ENCODE data around the gene EMSY. TPM values are rescaled to one million over a fixed set of nuclear protein-coding genes. Genes with fewer than 3 reads are reported as not detected.

The EMSY gene
- total RNA-seq, 4 donors from 2014 or later, result 35.7 to 79.6 (median 43.8) TPM

DNA sequence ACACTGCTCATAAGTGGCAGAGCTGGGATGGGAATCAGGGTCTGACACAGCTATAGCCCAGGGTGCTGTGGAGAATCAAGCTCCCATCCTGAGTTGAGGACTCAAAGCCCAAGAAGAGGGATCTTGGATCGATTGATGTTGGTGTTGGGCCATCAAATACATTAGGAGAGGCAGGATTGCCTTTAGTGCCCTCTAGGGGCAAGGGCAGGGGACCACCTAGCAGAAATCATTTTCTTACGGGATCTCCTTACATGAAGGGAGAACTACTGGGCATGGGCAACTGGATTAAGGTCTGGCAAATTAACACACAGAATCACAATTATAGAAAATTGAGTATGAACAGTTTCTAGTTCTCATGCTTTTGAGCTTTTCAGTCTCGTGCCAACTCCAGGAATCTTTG is 24.9 kb upstream of the EMSY start:
- Histone ChIP-seq H3K27me3 (peaks cover 3% of the 10 kb centered on the region), H3K4me3 (no peak overlapping the region), H3K4me1 (no peaks in the 10 kb centered on the region), H3K36me3 (no peaks in the 10 kb centered on the region), H3K9me3 (no peaks in the 10 kb centered on the region), H3K27ac (no peak overlapping the region)
- in situ Hi-C loops (cut with MboI; ENCODE audit: low pct_ligation_motif_present in 1 of 4, low pct_unique_long_range_greater_than_20kb in 1 of 4, low sequenced_read_pairs in 3 of 4), result no loop called here
- DNase-seq, result no peak
- 66 to 92% methylated on average over 2 to 3 of the region's 3 CpGs for WGBS, 2 donors (ENCODE audit: low coverage in 1 of 2)
- no peak for TF ChIP-seq POLR2AphosphoS5 (IDR thresholded peaks at IDR 0.05)
- TF ChIP-seq, protein P1, sequence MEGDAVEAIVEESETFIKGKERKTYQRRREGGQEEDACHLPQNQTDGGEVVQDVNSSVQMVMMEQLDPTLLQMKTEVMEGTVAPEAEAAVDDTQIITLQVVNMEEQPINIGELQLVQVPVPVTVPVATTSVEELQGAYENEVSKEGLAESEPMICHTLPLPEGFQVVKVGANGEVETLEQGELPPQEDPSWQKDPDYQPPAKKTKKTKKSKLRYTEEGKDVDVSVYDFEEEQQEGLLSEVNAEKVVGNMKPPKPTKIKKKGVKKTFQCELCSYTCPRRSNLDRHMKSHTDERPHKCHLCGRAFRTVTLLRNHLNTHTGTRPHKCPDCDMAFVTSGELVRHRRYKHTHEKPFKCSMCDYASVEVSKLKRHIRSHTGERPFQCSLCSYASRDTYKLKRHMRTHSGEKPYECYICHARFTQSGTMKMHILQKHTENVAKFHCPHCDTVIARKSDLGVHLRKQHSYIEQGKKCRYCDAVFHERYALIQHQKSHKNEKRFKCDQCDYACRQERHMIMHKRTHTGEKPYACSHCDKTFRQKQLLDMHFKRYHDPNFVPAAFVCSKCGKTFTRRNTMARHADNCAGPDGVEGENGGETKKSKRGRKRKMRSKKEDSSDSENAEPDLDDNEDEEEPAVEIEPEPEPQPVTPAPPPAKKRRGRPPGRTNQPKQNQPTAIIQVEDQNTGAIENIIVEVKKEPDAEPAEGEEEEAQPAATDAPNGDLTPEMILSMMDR (IDR thresholded peaks at IDR 0.05), result peak in 2 of 5 experiments; percentile 8 to 25
- intact Hi-C loops (cut with DNase I; ENCODE audit: low total_unique reads), result no loop called here

DNA sequence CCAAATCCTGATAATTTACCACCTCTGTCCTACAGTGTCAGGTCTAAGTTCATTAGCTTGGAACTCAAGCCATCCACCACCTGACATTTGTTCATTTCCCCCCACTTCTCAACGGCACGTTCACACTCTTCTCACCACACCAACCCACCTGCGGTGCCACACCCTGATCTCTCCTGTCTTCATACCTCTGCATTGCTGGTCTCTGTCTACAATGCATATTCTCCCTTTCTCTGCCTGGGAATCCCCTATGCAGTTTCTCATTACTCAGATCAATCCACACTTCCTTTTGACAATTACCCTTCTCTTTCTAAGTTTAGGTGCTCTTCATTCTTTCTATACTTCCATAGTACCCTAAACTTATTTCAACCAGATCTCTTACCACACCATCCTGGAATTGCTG is 20.4 kb upstream of the EMSY start:
- Histone ChIP-seq H3K27me3 (no peaks in the 10 kb centered on the region), H3K4me3 (no peak overlapping the region), H3K36me3 (no peaks in the 10 kb centered on the region), H3K9me3 (no peaks in the 10 kb centered on the region), H3K4me1 (no peaks in the 10 kb centered on the region), H3K27ac (no peak overlapping the region)
- in situ Hi-C loops (cut with MboI; ENCODE audit: low pct_ligation_motif_present in 1 of 4, low pct_unique_long_range_greater_than_20kb in 1 of 4, low sequenced_read_pairs in 3 of 4), result no loop called here
- TF ChIP-seq, protein P1 (IDR thresholded peaks at IDR 0.05), result no peak
- TF ChIP-seq EP300 (IDR thresholded peaks at IDR 0.05; ENCODE audit: low read depth), result no peak
- no peak for TF ChIP-seq POLR2AphosphoS5 (IDR thresholded peaks at IDR 0.05)
- TF ChIP-seq POLR2A (IDR thresholded peaks at IDR 0.05), result no peak
- intact Hi-C loops (cut with DNase I; ENCODE audit: low total_unique reads), result no loop called here
- no peak for DNase-seq
- 43 to 47% methylated on average over 3 of the region's 3 CpGs for WGBS, 2 donors (ENCODE audit: low coverage in 1 of 2)

DNA sequence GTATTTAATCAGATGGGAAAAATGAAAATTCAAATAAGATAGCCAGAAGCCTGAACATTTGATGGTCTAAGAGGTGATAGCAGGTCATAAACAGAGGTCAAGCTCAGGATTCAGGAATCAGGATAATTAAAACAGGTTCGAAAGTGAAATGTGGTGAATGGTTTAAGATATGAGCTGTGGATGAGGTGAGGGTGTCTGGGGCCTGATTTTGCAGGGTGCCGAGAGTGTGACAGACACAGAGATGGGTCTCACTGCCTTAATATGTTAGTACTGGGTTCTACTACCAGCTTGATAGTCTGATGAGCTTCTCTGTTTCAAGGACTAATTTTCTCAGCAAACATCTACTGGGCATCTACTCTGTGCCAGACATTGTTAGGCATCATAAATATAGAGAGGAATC is 19.9 kb upstream of the EMSY start:
- H3K27me3 ChIP-seq, result no peaks in the 10 kb centered on the region
- no peak for DNase-seq
- no peak for TF ChIP-seq EP300 (IDR thresholded peaks at IDR 0.05; ENCODE audit: low read depth)
- TF ChIP-seq, protein P1 (IDR thresholded peaks at IDR 0.05), result no peak
- no peak for TF ChIP-seq POLR2AphosphoS5 (IDR thresholded peaks at IDR 0.05)
- no peak for TF ChIP-seq POLR2A (IDR thresholded peaks at IDR 0.05)
- intact Hi-C loops (cut with DNase I; ENCODE audit: low total_unique reads), result no loop called here
- no peaks in the 10 kb centered on the region for H3K4me1 ChIP-seq
- no peaks in the 10 kb centered on the region for H3K9me3 ChIP-seq
- 88 to 93% methylated on average over 2 of the region's 2 CpGs for WGBS, 2 donors (ENCODE audit: low coverage in 1 of 2)
- no peak overlapping the region for H3K27ac ChIP-seq
- H3K4me3 ChIP-seq, result no peak overlapping the region
- in situ Hi-C loops (cut with MboI; ENCODE audit: low pct_ligation_motif_present in 1 of 4, low pct_unique_long_range_greater_than_20kb in 1 of 4, low sequenced_read_pairs in 3 of 4), result no loop called here
- no peaks in the 10 kb centered on the region for H3K36me3 ChIP-seq

DNA sequence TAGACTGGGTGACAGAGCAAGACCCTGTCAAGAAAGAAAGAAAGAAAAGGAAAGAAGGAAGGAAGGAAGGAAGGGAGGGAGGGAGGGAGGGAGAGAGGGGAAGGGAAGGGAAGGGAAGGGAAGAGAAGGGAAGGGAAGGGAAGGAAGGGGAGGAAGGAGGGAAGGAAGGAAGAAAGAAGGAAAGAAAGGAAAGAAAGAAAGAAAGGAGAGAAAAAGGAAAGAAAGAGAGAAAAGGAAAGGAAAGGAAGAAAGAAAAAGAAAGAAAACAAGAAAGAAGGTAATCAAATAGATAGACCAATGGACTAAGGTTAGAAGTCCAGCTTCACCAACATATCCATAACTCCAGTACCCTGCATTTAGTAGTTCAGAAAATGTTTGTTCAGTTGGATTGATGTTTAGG is 18.2 kb upstream of the EMSY start:
- Histone ChIP-seq H3K27me3 (no peaks in the 10 kb centered on the region), H3K4me3 (no peak overlapping the region), H3K27ac (no peak overlapping the region), H3K4me1 (no peaks in the 10 kb centered on the region), H3K36me3 (no peaks in the 10 kb centered on the region), H3K9me3 (no peaks in the 10 kb centered on the region)
- in situ Hi-C loops (cut with MboI; ENCODE audit: low pct_ligation_motif_present in 1 of 4, low pct_unique_long_range_greater_than_20kb in 1 of 4, low sequenced_read_pairs in 3 of 4), result no loop called here
- intact Hi-C loops (cut with DNase I; ENCODE audit: low total_unique reads), result no loop called here
- no peak for DNase-seq
- TF ChIP-seq EP300 (IDR thresholded peaks at IDR 0.05; ENCODE audit: low read depth) (no peak), POLR2AphosphoS5 (IDR thresholded peaks at IDR 0.05) (no peak), POLR2A (IDR thresholded peaks at IDR 0.05) (no peak)
- TF ChIP-seq, protein P1 (IDR thresholded peaks at IDR 0.05), result no peak
